Measurements from ENCODE around the gene CCDC154.

Gene CCDC154

DNA sequence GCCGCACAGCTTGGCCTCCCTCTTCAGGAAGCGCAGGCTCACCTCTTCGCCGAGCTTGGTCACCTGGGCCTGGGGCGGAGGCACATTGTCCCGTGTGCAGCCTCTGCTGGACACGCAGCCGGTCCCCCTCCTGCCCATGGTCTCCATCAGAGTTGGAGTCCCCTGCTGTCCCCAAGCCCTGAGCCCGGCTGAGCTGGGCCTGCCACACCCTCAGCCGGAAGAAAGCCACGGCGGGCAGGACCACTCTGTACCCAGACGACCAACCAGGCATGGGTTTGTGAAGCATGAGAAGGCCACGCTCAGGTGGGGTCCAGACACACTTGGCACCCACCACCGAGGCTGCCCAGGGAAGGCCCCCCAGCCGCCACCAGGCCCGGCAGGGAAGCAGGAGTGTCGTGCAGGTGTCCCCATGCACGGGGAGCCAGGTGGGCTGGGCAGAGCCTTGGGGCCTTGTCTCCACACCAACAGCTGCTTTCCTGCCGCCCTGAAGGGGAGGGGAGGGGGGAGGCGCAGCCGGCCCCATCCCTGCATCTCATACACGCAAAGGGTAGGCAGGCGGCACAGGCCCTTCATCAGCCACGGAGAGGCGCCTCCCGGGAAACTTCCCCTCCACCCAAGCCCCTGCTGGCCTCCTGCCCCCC, 5.2 kb downstream of the CCDC154 start:
- TF ChIP-seq, protein P1, sequence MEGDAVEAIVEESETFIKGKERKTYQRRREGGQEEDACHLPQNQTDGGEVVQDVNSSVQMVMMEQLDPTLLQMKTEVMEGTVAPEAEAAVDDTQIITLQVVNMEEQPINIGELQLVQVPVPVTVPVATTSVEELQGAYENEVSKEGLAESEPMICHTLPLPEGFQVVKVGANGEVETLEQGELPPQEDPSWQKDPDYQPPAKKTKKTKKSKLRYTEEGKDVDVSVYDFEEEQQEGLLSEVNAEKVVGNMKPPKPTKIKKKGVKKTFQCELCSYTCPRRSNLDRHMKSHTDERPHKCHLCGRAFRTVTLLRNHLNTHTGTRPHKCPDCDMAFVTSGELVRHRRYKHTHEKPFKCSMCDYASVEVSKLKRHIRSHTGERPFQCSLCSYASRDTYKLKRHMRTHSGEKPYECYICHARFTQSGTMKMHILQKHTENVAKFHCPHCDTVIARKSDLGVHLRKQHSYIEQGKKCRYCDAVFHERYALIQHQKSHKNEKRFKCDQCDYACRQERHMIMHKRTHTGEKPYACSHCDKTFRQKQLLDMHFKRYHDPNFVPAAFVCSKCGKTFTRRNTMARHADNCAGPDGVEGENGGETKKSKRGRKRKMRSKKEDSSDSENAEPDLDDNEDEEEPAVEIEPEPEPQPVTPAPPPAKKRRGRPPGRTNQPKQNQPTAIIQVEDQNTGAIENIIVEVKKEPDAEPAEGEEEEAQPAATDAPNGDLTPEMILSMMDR (IDR thresholded peaks at IDR 0.05; ENCODE audit: insufficient read depth, missing control alignments): no peak
- DNase-seq (ENCODE audit: insufficient read length, low spot score): no peak
- FAIRE-seq: no peak

DNA sequence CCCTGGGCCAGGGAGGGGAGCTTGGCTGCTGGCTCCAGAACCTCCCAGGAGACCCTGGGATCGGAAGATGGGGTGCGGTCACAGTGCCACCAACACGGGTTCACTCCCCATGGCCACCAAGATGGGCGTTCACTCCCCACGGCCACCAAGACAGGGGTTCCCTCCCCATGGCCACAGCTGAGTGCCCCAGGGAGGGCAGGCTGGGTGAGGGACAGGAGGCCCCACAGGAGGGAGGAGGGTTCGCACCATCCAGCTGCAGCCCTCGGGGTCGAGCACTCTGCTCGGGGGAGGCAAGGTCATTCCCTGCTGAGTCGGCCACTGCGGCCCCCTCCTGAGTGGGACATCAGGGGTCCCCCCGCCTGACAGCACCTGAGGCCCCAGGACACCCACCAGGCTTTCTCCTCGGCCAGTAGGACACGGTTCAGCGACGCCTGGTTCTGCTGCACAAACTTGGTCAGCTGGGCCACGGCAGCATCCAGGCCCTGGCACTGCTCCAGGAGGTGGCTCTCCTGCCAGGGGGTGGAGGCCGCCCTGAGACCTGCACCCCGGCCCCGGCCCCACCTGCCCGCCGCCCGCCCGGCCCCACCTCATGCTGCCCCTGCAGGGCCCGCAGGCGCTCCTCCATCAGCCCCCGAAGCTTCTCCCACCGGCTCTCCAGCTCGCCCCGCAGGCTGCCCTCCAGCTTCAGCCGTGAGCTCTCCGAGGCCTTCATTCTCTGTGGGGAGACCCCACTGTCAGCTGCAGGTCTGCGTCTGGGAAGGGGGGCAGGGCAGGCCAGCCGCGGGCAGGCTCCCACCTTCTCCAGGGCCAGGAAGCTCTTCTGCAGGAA, 5.9 kb downstream of the CCDC154 start:
- DNase-seq (ENCODE audit: insufficient read length, low spot score) (no peak), FAIRE-seq (no peak)

DNA sequence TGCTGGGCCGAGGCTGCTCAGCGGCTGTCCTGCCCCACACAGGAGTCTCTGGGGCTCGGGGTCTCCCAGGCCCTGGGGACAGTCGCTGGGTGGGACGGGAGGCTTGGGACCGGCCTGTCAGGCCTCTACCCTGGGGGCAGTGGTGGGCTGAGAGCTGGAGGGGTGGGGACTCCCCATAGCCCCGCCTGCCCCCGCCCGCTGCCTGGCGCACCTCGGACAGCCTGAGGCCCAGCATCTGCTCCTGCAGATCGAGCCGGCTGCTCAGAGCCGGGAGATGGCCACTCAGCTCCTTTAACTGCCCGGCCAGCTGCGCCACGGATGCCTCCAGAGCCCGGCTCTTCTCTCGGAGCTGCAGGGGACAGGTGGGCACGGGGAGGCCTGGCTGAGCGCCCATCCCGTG, 6.8 kb downstream of the CCDC154 start:
- TF ChIP-seq, protein P1 (IDR thresholded peaks at IDR 0.05; ENCODE audit: insufficient read depth, missing control alignments): no peak
- no peak for FAIRE-seq
- DNase-seq (ENCODE audit: insufficient read length, low spot score): no peak

More for the DNA sequence above, 5.9 kb downstream of the CCDC154 start:
- TF ChIP-seq, protein P1 (IDR thresholded peaks at IDR 0.05; ENCODE audit: insufficient read depth, missing control alignments): no peak

DNA sequence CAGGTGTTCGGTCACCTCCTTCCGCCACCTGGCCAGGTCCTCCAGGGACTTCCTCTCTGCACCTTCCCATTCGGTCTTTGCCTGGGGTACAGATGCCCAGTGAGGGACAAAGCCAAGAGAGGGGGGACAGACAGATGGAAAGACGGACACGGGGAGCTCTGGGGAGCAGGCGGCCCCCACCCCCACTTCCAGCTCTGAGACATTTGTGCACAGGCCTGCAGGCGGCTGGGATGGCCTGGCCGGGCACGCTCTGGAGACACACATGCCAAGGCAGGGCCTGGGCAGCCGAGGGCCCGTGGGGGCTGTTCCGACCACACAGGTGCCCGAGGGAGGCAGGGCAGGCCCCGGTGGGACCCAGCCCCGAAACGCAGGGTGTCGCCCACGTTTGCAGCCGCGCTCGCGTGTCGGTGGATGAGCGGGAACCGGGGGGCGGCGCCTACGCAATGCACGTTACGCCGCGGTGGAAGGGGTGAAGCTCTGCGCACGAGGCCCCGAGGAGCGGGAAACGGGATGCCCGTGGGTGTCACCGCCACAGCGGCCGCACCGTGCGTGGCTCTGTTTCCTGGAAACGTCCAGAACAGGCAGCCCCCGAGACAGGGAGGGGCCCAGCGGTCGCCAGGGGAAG, 7.5 kb downstream of the CCDC154 start:
- FAIRE-seq (no peak), DNase-seq (ENCODE audit: insufficient read length, low spot score) (no peak)
- TF ChIP-seq, protein P1 (IDR thresholded peaks at IDR 0.05; ENCODE audit: insufficient read depth, missing control alignments): no peak

DNA sequence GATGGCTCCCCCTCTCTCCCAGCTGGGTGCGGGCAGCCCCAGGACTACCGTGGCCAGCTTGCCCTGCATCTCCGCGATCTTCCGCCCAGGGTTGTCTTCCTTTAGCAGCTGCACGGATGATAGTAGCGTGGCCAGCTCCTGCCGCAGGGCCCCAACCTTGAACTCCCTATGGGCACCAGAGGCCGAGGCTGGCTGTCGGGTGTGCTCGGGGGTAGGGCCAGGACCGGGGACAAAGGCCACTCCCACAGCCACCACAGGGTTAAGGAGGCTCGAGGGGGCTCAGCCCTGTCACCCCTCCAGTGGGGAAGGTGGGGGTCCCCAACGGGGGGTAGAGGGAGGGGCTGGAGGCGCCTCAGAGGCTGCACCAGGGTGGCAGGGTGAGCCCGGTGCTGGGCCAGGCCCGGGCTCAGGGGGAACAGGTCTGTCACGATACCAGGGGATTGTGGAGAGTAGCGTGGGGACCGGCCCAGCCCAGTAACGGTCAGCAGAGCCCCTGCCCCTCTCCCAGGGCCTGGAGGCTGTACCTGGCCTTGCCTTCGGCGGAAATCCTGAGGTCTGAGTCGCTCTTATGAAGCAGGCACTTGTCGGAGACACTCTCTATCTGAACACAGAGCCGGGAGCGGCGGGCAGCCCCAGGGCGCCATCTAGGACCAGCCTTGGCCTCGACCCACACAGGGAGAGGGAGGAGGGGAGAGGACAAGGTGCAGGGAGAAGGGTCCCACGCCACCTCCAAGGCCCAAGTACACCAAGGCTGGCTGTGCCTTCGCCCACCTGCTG, 8.2 kb downstream of the CCDC154 start:
- TF ChIP-seq, protein P1 (IDR thresholded peaks at IDR 0.05; ENCODE audit: insufficient read depth, missing control alignments): no peak
- FAIRE-seq: no peak
- no peak for DNase-seq (ENCODE audit: insufficient read length, low spot score)

DNA sequence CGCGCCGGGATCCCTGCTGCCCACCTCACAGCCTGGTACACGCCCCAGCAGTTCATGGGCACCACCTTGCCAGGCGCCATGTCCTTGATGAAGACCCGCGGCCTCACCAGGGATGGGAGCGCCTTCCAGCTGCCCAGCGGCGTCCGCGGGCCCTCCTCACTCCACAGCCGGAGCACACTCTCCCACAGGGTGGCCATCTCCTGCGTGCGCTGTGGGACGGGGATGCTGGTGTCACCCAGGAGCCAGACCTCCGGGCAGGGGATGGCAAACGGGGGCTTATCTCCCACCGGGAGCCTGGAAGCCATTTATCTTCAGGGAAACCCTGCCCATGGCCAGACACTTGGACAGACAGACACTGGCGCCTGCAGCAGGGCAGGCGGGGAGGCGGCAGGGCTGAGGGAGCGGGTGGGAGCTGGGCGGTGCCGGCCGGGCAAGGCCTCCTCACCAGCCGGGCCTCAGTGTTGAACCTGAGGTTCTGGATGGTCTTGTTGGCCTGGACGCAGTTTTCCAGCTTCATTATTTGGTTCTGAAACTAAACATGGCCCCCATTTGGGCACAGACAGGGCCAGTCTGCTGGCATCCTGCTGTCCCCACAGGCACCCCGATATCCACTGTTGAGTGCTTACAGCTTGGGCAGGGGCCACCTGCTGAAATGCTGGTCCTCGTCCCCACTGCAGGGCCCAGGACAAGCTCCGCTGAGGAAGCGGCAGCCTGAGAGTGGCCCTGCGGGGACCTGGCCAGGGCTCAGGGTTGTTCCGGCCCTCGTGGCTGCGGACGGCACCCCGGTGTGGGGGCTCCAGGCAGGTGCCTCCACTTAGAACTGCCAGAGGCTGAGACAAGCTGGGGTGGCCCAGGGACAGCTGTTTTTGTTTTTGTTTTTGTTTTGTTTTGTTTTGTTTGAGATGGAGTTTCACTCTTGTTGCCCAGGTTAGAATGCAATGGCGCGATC, 9.4 kb downstream of the CCDC154 start:
- no peak for FAIRE-seq
- TF ChIP-seq, protein P1 (IDR thresholded peaks at IDR 0.05; ENCODE audit: insufficient read depth, missing control alignments): no peak
- no peak for DNase-seq (ENCODE audit: insufficient read length, low spot score)

Measured in D721Med (cell line).